Endometrial microvascular endothelial cells (primary cell): Measurements from ENCODE around the gene PXT1. TPM values are rescaled to one million over a fixed set of nuclear protein-coding genes. Genes with fewer than 3 reads are reported as not detected.
"Not testable (repeated sequence)": the region's sequence is repeated elsewhere in the genome, so short reads cannot be mapped to it uniquely, and the experiment has no call there.

ENCODE experiments used
- in situ Hi-C: cut with HindIII; loops from 2 replicates; pipeline ENCODE4 v1.10.0; 2017; ENCODE audit warnings: low sequenced_read_pairs, low pct_unique_long_range_greater_than_20kb; ENCODE audit errors: inconsistent ontology term
- total RNA-seq: library from RNA; depleted of rRNA; stranded (reverse); fragments of >200 nt; gene quantifications from one replicate; pipeline ENCODE4 v1.2.3, GENCODE V29; 2015; ENCODE audit errors: inconsistent ontology term

PXT1 gene
- total RNA-seq, 1 donor from 2014 or later: not detected

- in situ Hi-C loops: not testable (repeated sequence)
Measured at GRCh38 chr6:36409718-36410117, 32.9 kb downstream of the PXT1 start.

GRCh38 chr6:36404164-36404563, 38.5 kb downstream of the PXT1 start:
- in situ Hi-C loops: no loop called here

GRCh38 chr6:36402481-36402880, 40.2 kb downstream of the PXT1 start:
- in situ Hi-C loops: no loop called here

- in situ Hi-C loops: no loop called here
Measured at GRCh38 chr6:36399970-36400369, 42.7 kb downstream of the PXT1 start.

GRCh38 chr6:36392621-36393020, 50.0 kb downstream of the PXT1 start:
- in situ Hi-C loops: no loop called here

GRCh38 chr6:36389353-36389752, 53.3 kb downstream of the PXT1 start:
- in situ Hi-C loops: no loop called here

- in situ Hi-C loops: no loop called here
Measured at GRCh38 chr6:36387440-36388303, 55.0 kb downstream of the PXT1 start, which contains the start of gene ETV7. Gene ETV7 (minus strand): TSS chr6:36387669. CDS start chr6:36387541, 128 bp downstream.

- in situ Hi-C loops: no loop called here
Measured at GRCh38 chr6:36386495-36387439, 55.9 kb downstream of the PXT1 start.

GRCh38 chr6:36384095-36384494, 58.6 kb downstream of the PXT1 start:
- in situ Hi-C loops: no loop called here

GRCh38 chr6:36383606-36384005, 59.0 kb downstream of the PXT1 start:
- in situ Hi-C loops: no loop called here

- in situ Hi-C loops: no loop called here
Measured at GRCh38 chr6:36382976-36383375, 59.7 kb downstream of the PXT1 start.

GRCh38 chr6:36381502-36382389, 60.9 kb downstream of the PXT1 start:
- in situ Hi-C loops: no loop called here

GRCh38 chr6:36380166-36380565, 62.5 kb downstream of the PXT1 start:
- in situ Hi-C loops: no loop called here

- in situ Hi-C loops: no loop called here
Measured at GRCh38 chr6:36378936-36379335, 63.7 kb downstream of the PXT1 start.

GRCh38 chr6:36378243-36378920, 64.3 kb downstream of the PXT1 start:
- in situ Hi-C loops: no loop called here

GRCh38 chr6:36377594-36377993, 65.1 kb downstream of the PXT1 start:
- in situ Hi-C loops: no loop called here

- in situ Hi-C loops: no loop called here
Measured at GRCh38 chr6:36376742-36377141, 65.9 kb downstream of the PXT1 start.

- in situ Hi-C loops: no loop called here
Measured at GRCh38 chr6:36376183-36376582, 66.5 kb downstream of the PXT1 start.
